Left ventricle myocardium inferior (tissue), 1 donor: ENCODE data around the gene ART5. TPM values are rescaled to one million over a fixed set of nuclear protein-coding genes. Genes with fewer than 3 reads are reported as not detected.
"Not testable (repeated sequence)": the region's sequence is repeated elsewhere in the genome, so short reads cannot be mapped to it uniquely, and the experiment has no call there.

Experiments used
- DNase-seq: peaks from one replicate; pipeline ENCODE4 v3.0.0-alpha.2; 2020
- H3K27ac ChIP-seq: fragments of 200-600 bp; replicated peaks from 2 replicates; pipeline ENCODE4 v1.8.0; 2021
- H3K27me3 ChIP-seq: fragments of 200-600 bp; 2 replicates; pipeline ENCODE4 v1.8.0; 2021; ENCODE audit warnings: low read depth
- H3K36me3 ChIP-seq: fragments of 200-600 bp; 2 replicates; pipeline ENCODE4 v1.8.0; 2021
- H3K4me1 ChIP-seq: fragments of 200-600 bp; 2 replicates; pipeline ENCODE4 v1.8.0; 2021
- H3K4me3 ChIP-seq: fragments of 200-600 bp; 2 replicates; pipeline ENCODE4 v1.8.0; 2021; ENCODE audit warnings: mild to moderate bottlenecking, moderate library complexity
- H3K9me3 ChIP-seq: fragments of 200-600 bp; replicated peaks from 2 replicates; pipeline ENCODE4 v1.8.0; 2021
- CTCF ChIP-seq: fragments of 200-600 bp; IDR thresholded peaks from 2 replicates; pipeline ENCODE4 v1.8.0; 2021; ENCODE audit warnings: antibody characterized with exemption, mild to moderate bottlenecking, borderline replicate concordance
- intact Hi-C: fragments of 100-400 bp; cut with micrococcal nuclease; formaldehyde crosslinking; loops from one replicate; pipeline ENCODE4 v1.11.0; 2022
- total RNA-seq: library from RNA; stranded (reverse); fragmentation: NEBNext Ultra II Directional; extraction: Animal tissue kit (Norgen Biotek cat#: 25700); gene quantifications from one replicate; pipeline ENCODE4 v1.2.1, GENCODE V29; 2021
- donor health status: DM: no; HTN: yes; CAD: no; lungs with severe emphysema.

ART5 gene
- total RNA-seq, 1 donor from 2014 or later, result 1.4 TPM

GRCh38 chr11:3609416-3610265, 32.2 kb downstream of the ART5 start:
- H3K4me3 ChIP-seq, result no peak overlapping the region
- peak; percentile 83 for TF ChIP-seq CTCF
- intact Hi-C loops, result no loop called here
- DNase-seq, result no peak
- peaks cover 19% of the 10 kb centered on the region for H3K4me1 ChIP-seq
- peaks cover 8% of the 10 kb centered on the region for H3K9me3 ChIP-seq
- H3K27ac ChIP-seq, result no peak overlapping the region
- H3K27me3 ChIP-seq, result no peaks in the 10 kb centered on the region
- no peaks in the 10 kb centered on the region for H3K36me3 ChIP-seq

- Histone ChIP-seq H3K4me1 (peaks cover 9% of the 10 kb centered on the region), H3K36me3 (no peaks in the 10 kb centered on the region), H3K4me3 (no peak overlapping the region), H3K9me3 (no peaks in the 10 kb centered on the region), H3K27me3 (no peaks in the 10 kb centered on the region), H3K27ac (peak overlapping the region; percentile 56)
- intact Hi-C loops, result no loop called here
- no peak for DNase-seq
- no peak for TF ChIP-seq CTCF
Measured at GRCh38 chr11:3605771-3606203, 36.0 kb downstream of the ART5 start.

- Histone ChIP-seq H3K4me1 (peaks cover 9% of the 10 kb centered on the region), H3K4me3 (no peak overlapping the region), H3K9me3 (no peaks in the 10 kb centered on the region), H3K27me3 (no peaks in the 10 kb centered on the region), H3K27ac (peak overlapping the region; percentile 56), H3K36me3 (no peaks in the 10 kb centered on the region)
- no peak for TF ChIP-seq CTCF
- intact Hi-C loops, result no loop called here
- no peak for DNase-seq
Measured at GRCh38 chr11:3605283-3605662, 36.5 kb downstream of the ART5 start.

GRCh38 chr11:3604167-3604566, 37.6 kb downstream of the ART5 start:
- Histone ChIP-seq H3K4me1 (peaks cover 9% of the 10 kb centered on the region), H3K27ac (peak overlapping the region; percentile 56)

GRCh38 chr11:3600201-3600600, 41.6 kb downstream of the ART5 start:
- intact Hi-C loops, DNase-seq, H3K27me3 ChIP-seq, H3K36me3 ChIP-seq, H3K27ac ChIP-seq, H3K9me3 ChIP-seq, H3K4me3 ChIP-seq, H3K4me1 ChIP-seq: not testable (repeated sequence)

More at GRCh38 chr11:3604167-3604566, 37.6 kb downstream of the ART5 start:
- intact Hi-C loops, result no loop called here
- TF ChIP-seq CTCF, result no peak
- H3K9me3 ChIP-seq, result no peaks in the 10 kb centered on the region
- no peak overlapping the region for H3K4me3 ChIP-seq
- no peaks in the 10 kb centered on the region for H3K36me3 ChIP-seq
- no peaks in the 10 kb centered on the region for H3K27me3 ChIP-seq
- DNase-seq, result no peak

- H3K4me3 ChIP-seq, DNase-seq, H3K27ac ChIP-seq, H3K36me3 ChIP-seq, H3K9me3 ChIP-seq, H3K4me1 ChIP-seq, H3K27me3 ChIP-seq, intact Hi-C loops: not testable (repeated sequence)
Measured at GRCh38 chr11:3597743-3598142, 44.0 kb downstream of the ART5 start.

GRCh38 chr11:3591326-3591725, 50.5 kb downstream of the ART5 start:
- H3K36me3 ChIP-seq, H3K27me3 ChIP-seq, H3K27ac ChIP-seq, DNase-seq, H3K4me3 ChIP-seq, H3K4me1 ChIP-seq, intact Hi-C loops: not testable (repeated sequence)
- peaks cover 11% of the 10 kb centered on the region for H3K9me3 ChIP-seq

- peaks cover 11% of the 10 kb centered on the region for H3K9me3 ChIP-seq
- H3K4me3 ChIP-seq, H3K27me3 ChIP-seq, H3K4me1 ChIP-seq, DNase-seq, H3K36me3 ChIP-seq, intact Hi-C loops, H3K27ac ChIP-seq: not testable (repeated sequence)
Measured at GRCh38 chr11:3590193-3590592, 51.6 kb downstream of the ART5 start.

- H3K27me3 ChIP-seq, H3K27ac ChIP-seq, H3K36me3 ChIP-seq, DNase-seq, H3K4me3 ChIP-seq, H3K4me1 ChIP-seq, intact Hi-C loops: not testable (repeated sequence)
- peaks cover 11% of the 10 kb centered on the region for H3K9me3 ChIP-seq
Measured at GRCh38 chr11:3588776-3589175, 53.0 kb downstream of the ART5 start.
